ENCODE measurements around the gene PNRC1. TPM values are rescaled to one million over a fixed set of nuclear protein-coding genes. Genes with fewer than 3 reads are reported as not detected.

PNRC1 gene
- total RNA-seq, 1 experiment from 2014 or later, result 9.3 TPM

DNA sequence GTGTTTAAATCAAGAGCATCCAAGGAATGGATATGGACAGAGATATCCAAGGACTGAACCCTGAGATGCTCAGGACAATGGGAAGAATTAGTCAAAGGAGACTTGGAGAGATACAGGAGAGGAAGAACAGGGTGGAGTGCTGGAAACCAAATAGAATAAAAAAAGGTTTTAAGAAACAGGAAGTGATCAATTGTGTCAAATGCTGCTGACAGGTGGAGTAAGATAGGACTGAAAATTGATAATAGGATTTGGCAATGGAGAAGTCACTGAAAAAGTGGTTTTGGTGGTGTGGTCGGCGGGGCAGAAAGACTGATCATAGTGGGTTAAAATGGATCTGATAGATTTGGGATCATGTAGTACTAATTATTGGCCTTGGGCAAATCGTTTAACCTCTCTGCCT, 37.9 kb upstream of the PNRC1 start:
- ChIA-PET CTCF (no interaction called here), POLR2A (ENCODE audit: unreplicated experiment) (no interaction called here)
- ATAC-seq (no peak), DNase-seq (no peak)
- intact Hi-C loops (cut with micrococcal nuclease), result no loop called here
- Histone ChIP-seq H3F3A (ENCODE audit: low read length, unreplicated experiment) (no peaks in the 10 kb centered on the region), H3K4me2 (ENCODE audit: low read length) (no peak overlapping the region), H2AFZ (ENCODE audit: low read length) (no peak overlapping the region), H3K4me3 (ENCODE audit: low read length) (no peak overlapping the region), H4K20me1 (ENCODE audit: low read length) (no peaks in the 10 kb centered on the region), H3K9me2 (replicated peaks; ENCODE audit: low read length) (no peaks in the 10 kb centered on the region), H3K27ac (ENCODE audit: low read length) (no peak overlapping the region), H3K27me3 (ENCODE audit: low read length) (no peaks in the 10 kb centered on the region), H3K79me2 (ENCODE audit: low read length) (no peaks in the 10 kb centered on the region), H3K4me1 (ENCODE audit: insufficient read depth, low read length) (peaks cover 10% of the 10 kb centered on the region), H3K36me3 (ENCODE audit: low read depth, low read length) (no peaks in the 10 kb centered on the region), H3K9ac (ENCODE audit: low read length) (no peak overlapping the region), H3K9me3 (ENCODE audit: low read length) (no peaks in the 10 kb centered on the region)
- BruUV-seq (replicated peaks), result no TSS peak
- TF ChIP-seq EZH2 (IDR thresholded peaks at IDR 0.05; ENCODE audit: low read length, unreplicated experiment) (no peak), EZH2phosphoT487 (IDR thresholded peaks at IDR 0.05; ENCODE audit: borderline replicate concordance, low read length) (no peak)
- TF ChIP-seq, protein P1, sequence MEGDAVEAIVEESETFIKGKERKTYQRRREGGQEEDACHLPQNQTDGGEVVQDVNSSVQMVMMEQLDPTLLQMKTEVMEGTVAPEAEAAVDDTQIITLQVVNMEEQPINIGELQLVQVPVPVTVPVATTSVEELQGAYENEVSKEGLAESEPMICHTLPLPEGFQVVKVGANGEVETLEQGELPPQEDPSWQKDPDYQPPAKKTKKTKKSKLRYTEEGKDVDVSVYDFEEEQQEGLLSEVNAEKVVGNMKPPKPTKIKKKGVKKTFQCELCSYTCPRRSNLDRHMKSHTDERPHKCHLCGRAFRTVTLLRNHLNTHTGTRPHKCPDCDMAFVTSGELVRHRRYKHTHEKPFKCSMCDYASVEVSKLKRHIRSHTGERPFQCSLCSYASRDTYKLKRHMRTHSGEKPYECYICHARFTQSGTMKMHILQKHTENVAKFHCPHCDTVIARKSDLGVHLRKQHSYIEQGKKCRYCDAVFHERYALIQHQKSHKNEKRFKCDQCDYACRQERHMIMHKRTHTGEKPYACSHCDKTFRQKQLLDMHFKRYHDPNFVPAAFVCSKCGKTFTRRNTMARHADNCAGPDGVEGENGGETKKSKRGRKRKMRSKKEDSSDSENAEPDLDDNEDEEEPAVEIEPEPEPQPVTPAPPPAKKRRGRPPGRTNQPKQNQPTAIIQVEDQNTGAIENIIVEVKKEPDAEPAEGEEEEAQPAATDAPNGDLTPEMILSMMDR (conservative IDR thresholded peaks at IDR 0.05; ENCODE audit: low read depth, low read length), result no peak

DNA sequence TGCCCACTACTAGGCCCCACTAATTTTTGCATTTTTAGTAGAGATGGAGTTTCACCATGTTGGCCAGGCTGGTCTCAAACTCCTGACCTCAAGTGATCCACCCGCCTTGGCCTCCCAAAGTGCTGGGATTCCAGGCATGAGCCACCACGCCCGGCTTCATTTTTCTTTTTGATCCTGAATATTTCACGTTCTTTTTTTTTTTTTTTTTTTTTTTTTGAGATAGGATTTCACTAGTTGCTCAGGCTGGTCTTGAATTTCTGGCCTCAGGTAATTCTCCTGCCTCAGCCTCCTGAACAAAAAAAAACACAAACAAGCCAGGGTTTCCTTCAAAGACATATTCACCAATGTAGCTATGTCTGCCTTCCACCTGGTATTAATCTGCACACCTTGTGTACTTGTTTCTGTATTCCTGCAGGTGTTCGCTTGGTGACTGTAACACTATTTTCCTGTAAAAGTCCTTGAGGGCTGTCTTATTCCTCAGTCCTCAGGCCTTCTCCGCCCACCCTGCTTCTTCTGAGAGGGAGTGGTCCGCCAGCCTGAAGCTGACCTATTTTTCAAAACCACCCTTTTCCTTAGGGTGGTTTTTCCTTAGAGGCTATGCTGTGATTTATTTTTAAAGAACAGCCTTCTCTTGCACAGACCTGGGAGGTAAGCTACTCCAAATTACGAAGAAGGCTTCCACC, 36.1 kb upstream of the PNRC1 start:
- ATAC-seq (no peak), DNase-seq (no peak)
- H3K27ac ChIP-seq (ENCODE audit: low read length), result no peak overlapping the region
- ChIA-PET CTCF (no interaction called here), POLR2A (ENCODE audit: unreplicated experiment) (no interaction called here)
- no peak overlapping the region for H3K4me2 ChIP-seq (ENCODE audit: low read length)
- H3K79me2 ChIP-seq (ENCODE audit: low read length), result no peaks in the 10 kb centered on the region
- no peaks in the 10 kb centered on the region for H4K20me1 ChIP-seq (ENCODE audit: low read length)
- H3K9me2 ChIP-seq (replicated peaks; ENCODE audit: low read length), result no peaks in the 10 kb centered on the region
- BruUV-seq (replicated peaks), result no TSS peak
- no peak overlapping the region for H2AFZ ChIP-seq (ENCODE audit: low read length)
- peaks cover 25% of the 10 kb centered on the region for H3K4me1 ChIP-seq (ENCODE audit: insufficient read depth, low read length)
- H3F3A ChIP-seq (ENCODE audit: low read length, unreplicated experiment), result no peaks in the 10 kb centered on the region
- no peaks in the 10 kb centered on the region for H3K27me3 ChIP-seq (ENCODE audit: low read length)
- TF ChIP-seq EZH2phosphoT487 (IDR thresholded peaks at IDR 0.05; ENCODE audit: borderline replicate concordance, low read length), result no peak
- no peak for TF ChIP-seq EZH2 (IDR thresholded peaks at IDR 0.05; ENCODE audit: low read length, unreplicated experiment)
- TF ChIP-seq, protein P1 (conservative IDR thresholded peaks at IDR 0.05; ENCODE audit: low read depth, low read length), result no peak
- H3K4me3 ChIP-seq (ENCODE audit: low read length), result no peak overlapping the region
- H3K9me3 ChIP-seq (ENCODE audit: low read length), result no peaks in the 10 kb centered on the region
- H3K36me3 ChIP-seq (ENCODE audit: low read depth, low read length), result no peaks in the 10 kb centered on the region
- no peak overlapping the region for H3K9ac ChIP-seq (ENCODE audit: low read length)
- intact Hi-C loops (cut with micrococcal nuclease), result loop anchor here (5.0 kb wide), 1 partner anchor 38 kb away; the partner anchor contains the start of gene PNRC1

DNA sequence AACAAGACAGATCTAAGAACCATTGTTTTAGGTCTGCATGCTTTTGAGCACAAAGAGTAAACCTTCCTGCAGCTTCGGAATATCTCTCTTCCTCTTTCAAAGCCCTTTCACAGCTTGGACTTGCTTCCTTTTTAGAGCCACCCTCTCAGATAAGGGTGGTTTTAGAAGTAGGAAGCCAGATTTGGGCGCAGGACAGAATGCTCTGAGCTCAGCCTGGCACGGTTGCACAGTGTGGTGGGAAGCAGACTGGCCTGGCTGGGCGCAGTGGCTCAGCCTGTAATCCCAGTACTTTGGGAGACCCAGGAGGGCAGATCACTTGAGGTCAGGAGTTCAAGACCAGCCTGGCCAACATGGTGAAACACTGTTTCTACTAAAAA, 35.6 kb upstream of the PNRC1 start:
- Histone ChIP-seq H3K27ac (ENCODE audit: low read length) (no peak overlapping the region), H3K4me2 (ENCODE audit: low read length) (no peak overlapping the region), H2AFZ (ENCODE audit: low read length) (no peak overlapping the region), H3K79me2 (ENCODE audit: low read length) (no peaks in the 10 kb centered on the region), H3K9me2 (replicated peaks; ENCODE audit: low read length) (no peaks in the 10 kb centered on the region), H3K36me3 (ENCODE audit: low read depth, low read length) (no peaks in the 10 kb centered on the region), H3K9ac (ENCODE audit: low read length) (no peak overlapping the region), H3F3A (ENCODE audit: low read length, unreplicated experiment) (no peaks in the 10 kb centered on the region), H3K9me3 (ENCODE audit: low read length) (no peaks in the 10 kb centered on the region), H3K27me3 (ENCODE audit: low read length) (no peaks in the 10 kb centered on the region), H4K20me1 (ENCODE audit: low read length) (no peaks in the 10 kb centered on the region), H3K4me1 (ENCODE audit: insufficient read depth, low read length) (peaks cover 25% of the 10 kb centered on the region), H3K4me3 (ENCODE audit: low read length) (no peak overlapping the region)
- POLR2A ChIA-PET (ENCODE audit: unreplicated experiment), result no interaction called here
- ATAC-seq (no peak), DNase-seq (no peak)
- no peak for TF ChIP-seq EZH2phosphoT487 (IDR thresholded peaks at IDR 0.05; ENCODE audit: borderline replicate concordance, low read length)
- intact Hi-C loops (cut with micrococcal nuclease), result loop anchor here (5.0 kb wide), 1 partner anchor 37 kb away; the partner anchor contains the start of gene PNRC1
- no TSS peak for BruUV-seq (replicated peaks)
- CTCF ChIA-PET, result no interaction called here

Data from PC-3 (cell line).